H1 (cell line): ENCODE data around the gene ADAMTS1. TPM values are rescaled to one million over a fixed set of nuclear protein-coding genes. Genes with fewer than 3 reads are reported as not detected.

ENCODE experiments used
- CBX8 ChIP-seq: fragments of 300-800, 300-1000 bp; sonication (generic); IDR thresholded peaks from 2 replicates; pipeline ENCODE4 v1.7.1; 2016; ENCODE audit warnings: low read depth, low read length, borderline replicate concordance
- CHD1 ChIP-seq: IDR thresholded peaks from 2 replicates; pipeline ENCODE4 v1.6.1; 2012; ENCODE audit warnings: low read depth, low read length, improper control_type of control experiment
- CTBP2 ChIP-seq: IDR thresholded peaks from 2 replicates; pipeline ENCODE4 v1.7.0; 2011; ENCODE audit warnings: borderline replicate concordance, mild to moderate bottlenecking, moderate library complexity, mixed read lengths, low read length; ENCODE audit not compliant: insufficient read depth, insufficient read length
- JUN ChIP-seq: IDR thresholded peaks from 2 replicates; pipeline ENCODE4 v1.6.1; 2011; ENCODE audit warnings: low read depth, mild to moderate bottlenecking, improper control_type of control experiment, low read length
- RAD21 ChIP-seq, 2 experiments: IDR thresholded peaks in 1 of 2; conservative IDR thresholded peaks in 1 of 2; 2 replicates each; pipeline ENCODE4 v1.6.1; 2011; ENCODE audit warnings: low read depth in 2 of 2, low read length in 2 of 2, improper control_type of control experiment in 1 of 2, inconsistent platforms in 1 of 2, mild to moderate bottlenecking in 1 of 2, moderate library complexity in 1 of 2
- SP2 ChIP-seq: IDR thresholded peaks from 2 replicates; pipeline ENCODE4 v1.6.1; 2012; ENCODE audit warnings: mild to moderate bottlenecking, low read length, inconsistent platforms
- SRF ChIP-seq: IDR thresholded peaks from 2 replicates; pipeline ENCODE4 v1.6.1; 2011; ENCODE audit warnings: mild to moderate bottlenecking, low read depth, low read length, moderate library complexity
- TCF12 ChIP-seq: IDR thresholded peaks from 2 replicates; pipeline ENCODE4 v1.6.1; 2011; ENCODE audit warnings: low read depth, mild to moderate bottlenecking, low read length
- polyA plus RNA-seq, 7 experiments: library from polyadenylated mRNA; depleted of rRNA in 3 of 7; stranded (reverse) in 5 of 7; unstranded in 2 of 7; fragments of >200 nt in 5 of 7; fragments of 200-250 nt in 2 of 7; gene quantifications; 1 replicate in 5 of 7; 2 replicates in 1 of 7; 4 replicates in 1 of 7; pipeline versions ENCODE4 v1.2.1 to v1.2.3, GENCODE V29; 2011 to 2013; ENCODE audit warnings: missing spikeins in 2 of 7, mixed read lengths in 2 of 7
- total RNA-seq: library from RNA; stranded (reverse); fragmentation: NEBNext Ultra II Directional; extraction: Animal tissue kit (Norgen Biotek cat#: 25700); gene quantifications from 2 replicates; pipeline ENCODE4 v1.2.1, GENCODE V29; 2021
- TF ChIP-seq, protein P1 (sequence below): fragments of 300-600 bp; sonication (generic); IDR thresholded peaks from 2 replicates; pipeline ENCODE4 v1.7.1; 2012; ENCODE audit warnings: low read length, moderate library complexity, mild to moderate bottlenecking, inconsistent platforms; ENCODE audit not compliant: insufficient replicate concordance

Gene ADAMTS1
- total and polyA plus RNA-seq, 2 of the 8 experiments (the other 6 are each of a cell fraction or from before 2014, with no cell fraction given) = 10.7 to 22.4 TPM

GRCh38 chr21:26812173-26812572, 33.0 kb downstream of the ADAMTS1 start (continued):
- TF ChIP-seq, protein P1, sequence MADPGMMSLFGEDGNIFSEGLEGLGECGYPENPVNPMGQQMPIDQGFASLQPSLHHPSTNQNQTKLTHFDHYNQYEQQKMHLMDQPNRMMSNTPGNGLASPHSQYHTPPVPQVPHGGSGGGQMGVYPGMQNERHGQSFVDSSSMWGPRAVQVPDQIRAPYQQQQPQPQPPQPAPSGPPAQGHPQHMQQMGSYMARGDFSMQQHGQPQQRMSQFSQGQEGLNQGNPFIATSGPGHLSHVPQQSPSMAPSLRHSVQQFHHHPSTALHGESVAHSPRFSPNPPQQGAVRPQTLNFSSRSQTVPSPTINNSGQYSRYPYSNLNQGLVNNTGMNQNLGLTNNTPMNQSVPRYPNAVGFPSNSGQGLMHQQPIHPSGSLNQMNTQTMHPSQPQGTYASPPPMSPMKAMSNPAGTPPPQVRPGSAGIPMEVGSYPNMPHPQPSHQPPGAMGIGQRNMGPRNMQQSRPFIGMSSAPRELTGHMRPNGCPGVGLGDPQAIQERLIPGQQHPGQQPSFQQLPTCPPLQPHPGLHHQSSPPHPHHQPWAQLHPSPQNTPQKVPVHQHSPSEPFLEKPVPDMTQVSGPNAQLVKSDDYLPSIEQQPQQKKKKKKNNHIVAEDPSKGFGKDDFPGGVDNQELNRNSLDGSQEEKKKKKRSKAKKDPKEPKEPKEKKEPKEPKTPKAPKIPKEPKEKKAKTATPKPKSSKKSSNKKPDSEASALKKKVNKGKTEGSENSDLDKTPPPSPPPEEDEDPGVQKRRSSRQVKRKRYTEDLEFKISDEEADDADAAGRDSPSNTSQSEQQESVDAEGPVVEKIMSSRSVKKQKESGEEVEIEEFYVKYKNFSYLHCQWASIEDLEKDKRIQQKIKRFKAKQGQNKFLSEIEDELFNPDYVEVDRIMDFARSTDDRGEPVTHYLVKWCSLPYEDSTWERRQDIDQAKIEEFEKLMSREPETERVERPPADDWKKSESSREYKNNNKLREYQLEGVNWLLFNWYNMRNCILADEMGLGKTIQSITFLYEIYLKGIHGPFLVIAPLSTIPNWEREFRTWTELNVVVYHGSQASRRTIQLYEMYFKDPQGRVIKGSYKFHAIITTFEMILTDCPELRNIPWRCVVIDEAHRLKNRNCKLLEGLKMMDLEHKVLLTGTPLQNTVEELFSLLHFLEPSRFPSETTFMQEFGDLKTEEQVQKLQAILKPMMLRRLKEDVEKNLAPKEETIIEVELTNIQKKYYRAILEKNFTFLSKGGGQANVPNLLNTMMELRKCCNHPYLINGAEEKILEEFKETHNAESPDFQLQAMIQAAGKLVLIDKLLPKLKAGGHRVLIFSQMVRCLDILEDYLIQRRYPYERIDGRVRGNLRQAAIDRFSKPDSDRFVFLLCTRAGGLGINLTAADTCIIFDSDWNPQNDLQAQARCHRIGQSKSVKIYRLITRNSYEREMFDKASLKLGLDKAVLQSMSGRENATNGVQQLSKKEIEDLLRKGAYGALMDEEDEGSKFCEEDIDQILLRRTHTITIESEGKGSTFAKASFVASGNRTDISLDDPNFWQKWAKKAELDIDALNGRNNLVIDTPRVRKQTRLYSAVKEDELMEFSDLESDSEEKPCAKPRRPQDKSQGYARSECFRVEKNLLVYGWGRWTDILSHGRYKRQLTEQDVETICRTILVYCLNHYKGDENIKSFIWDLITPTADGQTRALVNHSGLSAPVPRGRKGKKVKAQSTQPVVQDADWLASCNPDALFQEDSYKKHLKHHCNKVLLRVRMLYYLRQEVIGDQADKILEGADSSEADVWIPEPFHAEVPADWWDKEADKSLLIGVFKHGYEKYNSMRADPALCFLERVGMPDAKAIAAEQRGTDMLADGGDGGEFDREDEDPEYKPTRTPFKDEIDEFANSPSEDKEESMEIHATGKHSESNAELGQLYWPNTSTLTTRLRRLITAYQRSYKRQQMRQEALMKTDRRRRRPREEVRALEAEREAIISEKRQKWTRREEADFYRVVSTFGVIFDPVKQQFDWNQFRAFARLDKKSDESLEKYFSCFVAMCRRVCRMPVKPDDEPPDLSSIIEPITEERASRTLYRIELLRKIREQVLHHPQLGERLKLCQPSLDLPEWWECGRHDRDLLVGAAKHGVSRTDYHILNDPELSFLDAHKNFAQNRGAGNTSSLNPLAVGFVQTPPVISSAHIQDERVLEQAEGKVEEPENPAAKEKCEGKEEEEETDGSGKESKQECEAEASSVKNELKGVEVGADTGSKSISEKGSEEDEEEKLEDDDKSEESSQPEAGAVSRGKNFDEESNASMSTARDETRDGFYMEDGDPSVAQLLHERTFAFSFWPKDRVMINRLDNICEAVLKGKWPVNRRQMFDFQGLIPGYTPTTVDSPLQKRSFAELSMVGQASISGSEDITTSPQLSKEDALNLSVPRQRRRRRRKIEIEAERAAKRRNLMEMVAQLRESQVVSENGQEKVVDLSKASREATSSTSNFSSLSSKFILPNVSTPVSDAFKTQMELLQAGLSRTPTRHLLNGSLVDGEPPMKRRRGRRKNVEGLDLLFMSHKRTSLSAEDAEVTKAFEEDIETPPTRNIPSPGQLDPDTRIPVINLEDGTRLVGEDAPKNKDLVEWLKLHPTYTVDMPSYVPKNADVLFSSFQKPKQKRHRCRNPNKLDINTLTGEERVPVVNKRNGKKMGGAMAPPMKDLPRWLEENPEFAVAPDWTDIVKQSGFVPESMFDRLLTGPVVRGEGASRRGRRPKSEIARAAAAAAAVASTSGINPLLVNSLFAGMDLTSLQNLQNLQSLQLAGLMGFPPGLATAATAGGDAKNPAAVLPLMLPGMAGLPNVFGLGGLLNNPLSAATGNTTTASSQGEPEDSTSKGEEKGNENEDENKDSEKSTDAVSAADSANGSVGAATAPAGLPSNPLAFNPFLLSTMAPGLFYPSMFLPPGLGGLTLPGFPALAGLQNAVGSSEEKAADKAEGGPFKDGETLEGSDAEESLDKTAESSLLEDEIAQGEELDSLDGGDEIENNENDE = no peak
- TF ChIP-seq SP2 = no peak
- no peak for TF ChIP-seq CHD1
- TF ChIP-seq JUN = no peak
- TF ChIP-seq TCF12 = no peak
- TF ChIP-seq RAD21 (IDR thresholded peaks at IDR 0.05 in 1 of 2, conservative IDR thresholded peaks at IDR 0.05 in 1 of 2; ENCODE audit: low read depth in 2 of 2, low read length in 2 of 2) = no peak
- no peak for TF ChIP-seq CTBP2
- TF ChIP-seq CBX8 = no peak
- TF ChIP-seq SRF = no peak
